Breast epithelium (tissue), 3 donors: Measurements from ENCODE around the gene UNC5B.

Experiments used
- POLR2A ChIP-seq: fragments of 450-650 bp; IDR thresholded peaks from one replicate; pipeline ENCODE4 v1.6.1; 2016; ENCODE audit warnings: antibody characterized with exemption, mild to moderate bottlenecking, moderate library complexity
- POLR2AphosphoS5 ChIP-seq, 3 donors: sonication (generic); formaldehyde crosslinking; IDR thresholded peaks; one replicate each; pipeline ENCODE4 v1.6.1; 2017; ENCODE audit warnings: antibody characterized with exemption in 3 of 3
- TF ChIP-seq, protein P1 (sequence below), 3 donors: fragments of 450-650 bp; IDR thresholded peaks; one replicate each; pipeline ENCODE4 v1.5.1; 2016 to 2017; ENCODE audit warnings: antibody characterized with exemption in 3 of 3, mild to moderate bottlenecking in 3 of 3, moderate library complexity in 3 of 3

DNA sequence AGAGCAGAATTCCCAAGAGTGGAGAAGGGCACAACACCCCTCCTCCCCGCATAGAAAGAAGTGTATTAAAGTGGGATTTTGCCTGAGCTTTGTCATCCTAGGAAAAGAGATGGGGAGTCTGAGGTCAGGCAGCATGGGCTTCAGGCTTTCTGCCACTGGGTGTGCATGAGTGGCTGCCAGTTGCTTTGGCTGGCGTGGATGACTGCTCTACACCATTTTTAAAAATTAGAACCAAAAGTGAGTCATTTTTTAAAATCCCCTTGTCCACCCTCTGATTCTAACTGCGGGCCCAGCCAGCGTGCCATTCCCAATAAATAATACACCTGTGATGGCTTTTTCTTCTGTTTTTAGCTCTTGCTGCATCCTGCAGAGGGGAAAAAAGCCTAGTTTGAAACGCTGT, 120.1 kb downstream of the UNC5B start:
- TF ChIP-seq, protein P1, sequence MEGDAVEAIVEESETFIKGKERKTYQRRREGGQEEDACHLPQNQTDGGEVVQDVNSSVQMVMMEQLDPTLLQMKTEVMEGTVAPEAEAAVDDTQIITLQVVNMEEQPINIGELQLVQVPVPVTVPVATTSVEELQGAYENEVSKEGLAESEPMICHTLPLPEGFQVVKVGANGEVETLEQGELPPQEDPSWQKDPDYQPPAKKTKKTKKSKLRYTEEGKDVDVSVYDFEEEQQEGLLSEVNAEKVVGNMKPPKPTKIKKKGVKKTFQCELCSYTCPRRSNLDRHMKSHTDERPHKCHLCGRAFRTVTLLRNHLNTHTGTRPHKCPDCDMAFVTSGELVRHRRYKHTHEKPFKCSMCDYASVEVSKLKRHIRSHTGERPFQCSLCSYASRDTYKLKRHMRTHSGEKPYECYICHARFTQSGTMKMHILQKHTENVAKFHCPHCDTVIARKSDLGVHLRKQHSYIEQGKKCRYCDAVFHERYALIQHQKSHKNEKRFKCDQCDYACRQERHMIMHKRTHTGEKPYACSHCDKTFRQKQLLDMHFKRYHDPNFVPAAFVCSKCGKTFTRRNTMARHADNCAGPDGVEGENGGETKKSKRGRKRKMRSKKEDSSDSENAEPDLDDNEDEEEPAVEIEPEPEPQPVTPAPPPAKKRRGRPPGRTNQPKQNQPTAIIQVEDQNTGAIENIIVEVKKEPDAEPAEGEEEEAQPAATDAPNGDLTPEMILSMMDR (IDR thresholded peaks at IDR 0.05): no peak
- no peak for TF ChIP-seq POLR2AphosphoS5 (IDR thresholded peaks at IDR 0.05)
- no peak for TF ChIP-seq POLR2A
